GM18858 (cell line): ENCODE measurements around the gene HGS.

Experiments used
- ATAC-seq: cut with Tn5 transposase; IDR thresholded peaks from one replicate; pipeline ENCODE4 v1.9.1; 2021; ENCODE audit not compliant: unreplicated experiment

The HGS gene

GRCh38 chr17:81715872-81716673, 32.3 kb downstream of the HGS start:
- no peak for ATAC-seq

- ATAC-seq: no peak
These were observed 32.8 kb downstream of the HGS start for GRCh38 chr17:81716674-81716996.

- ATAC-seq: no peak
These were observed 33.4 kb downstream of the HGS start for GRCh38 chr17:81717049-81717765.

- ATAC-seq: no peak
These were observed 33.9 kb downstream of the HGS start for GRCh38 chr17:81717766-81718089.

- no peak for ATAC-seq
These were observed 35.8 kb downstream of the HGS start for GRCh38 chr17:81719410-81720266.

- ATAC-seq: no peak
These were observed 36.7 kb downstream of the HGS start for GRCh38 chr17:81720267-81721071.

GRCh38 chr17:81722184-81723120, 38.6 kb downstream of the HGS start:
- no peak for ATAC-seq

- no peak for ATAC-seq
These were observed 39.9 kb downstream of the HGS start for GRCh38 chr17:81723651-81724209.

- no peak for ATAC-seq
These were observed 41.6 kb downstream of the HGS start for GRCh38 chr17:81725439-81725838.

- no peak for ATAC-seq
These were observed 42.2 kb downstream of the HGS start for GRCh38 chr17:81726004-81726403.

GRCh38 chr17:81727324-81728031, 43.7 kb downstream of the HGS start:
- ATAC-seq: no peak

GRCh38 chr17:81733507-81734404, 49.9 kb downstream of the HGS start:
- no peak for ATAC-seq

- no peak for ATAC-seq
These were observed 50.8 kb downstream of the HGS start for GRCh38 chr17:81734405-81735263.

GRCh38 chr17:81735264-81736102, 51.7 kb downstream of the HGS start:
- ATAC-seq: no peak

- no peak for ATAC-seq
These were observed 54.4 kb downstream of the HGS start for GRCh38 chr17:81737947-81738800.
